Lower leg skin (tissue), 4 donors: Measurements from ENCODE around the gene SPNS2. TPM values are rescaled to one million over a fixed set of nuclear protein-coding genes. Genes with fewer than 3 reads are reported as not detected.

Experiments
- DNase-seq, 2 donors: peaks; one replicate each; pipeline ENCODE4 v3.0.0-alpha.2; 2019; ENCODE audit warnings: low spot score in 2 of 2
- H3K4me3 ChIP-seq: fragments of 200-600 bp; sonication (generic); 2 replicates; pipeline ENCODE4 v1.5.1; 2017; ENCODE audit warnings: mild to moderate bottlenecking, low read depth; ENCODE audit not compliant: poor library complexity, severe bottlenecking
- CTCF ChIP-seq, 3 donors: fragments of 450-650 bp; IDR thresholded peaks; one replicate each; pipeline ENCODE4 v1.5.1; 2016; ENCODE audit warnings: antibody characterized with exemption in 3 of 3, mild to moderate bottlenecking in 3 of 3, moderate library complexity in 2 of 3
- POLR2A ChIP-seq, 2 donors: fragments of 450-650 bp; IDR thresholded peaks; one replicate each; pipeline ENCODE4 v1.6.1; 2016 to 2017; ENCODE audit warnings: antibody characterized with exemption in 2 of 2, mild to moderate bottlenecking in 1 of 2, moderate library complexity in 1 of 2
- WGBS, 2 donors: methylation state at CpG; one replicate each; pipeline ENCODE4 v1.1.5; 2018; 5-methylcytosine and 5-hydroxymethylcytosine counted together
- intact Hi-C: fragments of 100-400 bp; cut with DNase I; formaldehyde crosslinking; loops from one replicate; pipeline ENCODE4 v1.15.0; 2023; ENCODE audit warnings: low total_unique reads
- total RNA-seq, 4 donors: library from RNA; depleted of rRNA; stranded (reverse); fragments of >200 nt; gene quantifications; one replicate each; pipeline ENCODE4 v1.1.0, GENCODE V29; 2016

SPNS2 gene
- total RNA-seq, 4 donors from 2014 or later = 74.9 to 132 (median 87.5) TPM

DNA sequence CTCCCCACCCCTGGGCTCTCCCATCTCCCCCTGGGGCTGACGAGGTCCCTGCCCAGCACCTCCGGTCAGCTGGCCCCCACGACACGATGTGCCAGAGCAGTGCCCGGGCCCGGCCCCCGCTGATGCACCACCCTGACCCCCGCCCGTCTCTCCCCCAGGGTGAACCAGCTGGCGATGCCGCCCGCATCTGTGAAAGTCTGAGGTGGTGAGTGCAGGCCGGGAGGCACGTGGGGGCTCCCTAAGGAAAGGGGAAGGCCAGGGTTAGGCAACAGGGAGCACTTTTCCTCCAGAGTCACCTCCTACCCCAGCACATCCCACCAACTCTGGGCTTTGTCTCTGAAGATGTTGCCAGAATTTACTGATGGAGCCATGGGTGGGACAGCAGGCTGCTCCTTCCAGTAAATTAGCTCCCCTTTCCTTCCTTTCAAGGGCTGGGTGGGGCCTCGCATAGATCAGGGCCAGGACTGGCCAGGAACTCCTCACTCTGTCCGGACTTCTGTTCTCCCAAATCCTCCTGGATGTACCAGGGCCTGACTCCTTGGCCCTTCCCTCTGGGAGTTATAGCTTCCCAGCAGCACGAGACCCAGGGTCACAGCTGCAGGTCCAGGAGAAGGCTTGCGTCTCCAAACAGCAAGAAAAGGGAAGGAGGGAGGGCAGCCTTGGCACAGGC, 38.2 kb downstream of the SPNS2 start:
- intact Hi-C loops = no loop called here
- H3K4me3 ChIP-seq = no peak overlapping the region
- TF ChIP-seq CTCF (IDR thresholded peaks at IDR 0.05) (no peak), POLR2A (IDR thresholded peaks at IDR 0.05) (no peak)
- 20% methylated on average over 14 to 18 of the region's 18 CpGs for WGBS, 2 donors
- DNase-seq = no peak

DNA sequence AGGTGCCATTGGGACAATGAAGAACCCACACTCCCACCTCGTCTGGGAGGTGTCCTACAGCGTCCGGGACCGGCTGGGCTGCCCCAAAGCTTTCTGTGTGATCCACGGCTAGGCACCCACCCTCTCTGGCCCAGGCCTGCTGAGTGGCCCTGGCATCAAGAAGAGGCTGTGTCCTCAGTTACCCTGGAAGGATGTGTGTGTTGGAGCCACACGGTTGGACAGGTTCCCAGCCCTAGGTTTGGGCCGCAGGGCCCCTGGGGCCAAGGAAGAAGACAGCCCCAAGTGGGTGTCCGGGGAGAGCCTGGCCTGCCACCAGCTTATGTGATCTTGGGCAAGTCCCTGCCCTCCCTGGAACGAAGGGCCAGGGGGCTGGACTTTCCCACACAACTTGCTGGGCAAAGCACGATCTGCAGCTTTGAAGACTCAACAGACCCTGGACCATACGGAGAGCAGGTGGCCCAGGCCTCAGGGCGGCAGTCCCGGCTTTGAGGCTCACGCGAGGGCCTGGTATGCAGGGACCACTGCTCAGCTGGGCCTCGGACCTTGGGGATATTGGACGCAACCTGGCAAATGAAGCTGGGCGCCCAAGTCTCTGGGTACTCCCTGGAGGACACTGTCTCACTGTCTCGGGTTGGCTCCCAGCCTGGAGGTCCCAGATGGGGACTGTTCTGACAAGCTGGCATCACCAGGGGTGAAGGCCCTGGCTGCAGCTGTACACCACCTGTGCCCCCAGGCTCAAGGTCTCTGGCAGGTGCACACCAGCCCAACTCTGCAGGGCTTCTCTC, 39.0 kb downstream of the SPNS2 start:
- TF ChIP-seq CTCF (IDR thresholded peaks at IDR 0.05) = no peak
- TF ChIP-seq POLR2A (IDR thresholded peaks at IDR 0.05) = no peak
- DNase-seq = no peak
- intact Hi-C loops = no loop called here
- 54 to 61% methylated on average over 16 to 19 of the region's 19 CpGs for WGBS, 2 donors
- H3K4me3 ChIP-seq = no peak overlapping the region

DNA sequence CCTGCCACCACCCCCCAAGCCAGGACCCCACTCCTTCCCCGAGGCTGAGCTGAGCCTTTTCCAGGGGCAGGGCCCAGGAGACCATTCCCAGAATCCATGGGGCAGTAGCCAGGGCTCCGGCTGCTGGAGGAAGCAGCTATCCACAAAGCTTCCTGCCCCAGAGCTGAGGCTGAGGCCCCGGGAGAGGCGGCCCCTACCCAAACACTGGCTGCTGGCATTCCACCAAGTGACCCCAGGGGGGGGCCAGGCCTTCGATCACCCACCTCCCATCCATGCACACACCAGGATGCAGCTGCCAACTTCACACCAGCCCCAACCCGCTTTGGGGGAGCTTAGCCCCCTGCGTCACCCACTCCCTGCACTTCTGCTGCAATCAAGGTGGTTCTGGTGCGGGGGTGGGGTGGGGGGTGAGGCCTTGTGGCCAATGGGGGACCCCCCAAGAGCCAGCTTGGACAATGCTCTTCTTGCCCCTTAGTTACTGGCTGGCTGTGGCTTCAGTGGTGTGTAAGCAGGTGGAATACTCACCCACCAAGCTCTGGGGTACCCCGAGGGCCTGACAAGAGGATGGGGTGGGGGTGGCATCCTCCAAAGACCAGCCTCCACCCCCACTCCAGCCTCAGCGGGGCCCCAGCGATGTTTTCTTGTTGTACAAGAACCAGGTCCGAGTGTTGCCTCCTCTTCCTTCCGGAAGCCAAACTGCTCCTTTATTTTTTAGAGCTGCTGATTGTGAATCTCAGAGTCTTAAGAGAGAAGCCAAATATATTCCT, 39.7 kb downstream of the SPNS2 start:
- TF ChIP-seq POLR2A (IDR thresholded peaks at IDR 0.05) (no peak), CTCF (IDR thresholded peaks at IDR 0.05) (no peak)
- DNase-seq = no peak
- H3K4me3 ChIP-seq = no peak overlapping the region
- intact Hi-C loops = no loop called here
- WGBS, 2 donors = 68 to 74% methylated on average over 13 of the region's 13 CpGs

DNA sequence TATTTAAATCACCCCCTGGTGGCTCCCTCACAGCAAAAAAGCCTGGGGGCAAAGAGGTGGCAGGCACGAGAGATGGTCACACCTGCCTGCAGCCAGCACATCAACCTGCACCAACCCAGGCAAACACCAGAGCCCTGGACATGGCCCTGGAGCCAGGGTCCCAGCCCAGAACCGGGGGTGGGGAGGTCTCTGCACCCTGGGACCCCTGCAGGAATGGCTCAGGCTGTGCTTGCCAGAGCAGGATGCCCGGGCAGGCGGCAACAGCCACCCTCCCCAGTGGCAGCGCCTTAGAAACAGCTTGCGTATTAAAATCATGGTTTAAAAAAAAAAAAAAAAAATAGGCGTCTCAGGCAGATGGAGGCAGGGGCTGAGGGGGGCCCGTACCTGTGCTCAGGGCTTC, 40.3 kb downstream of the SPNS2 start:
- H3K4me3 ChIP-seq = no peak overlapping the region
- intact Hi-C loops = no loop called here
- 69 to 70% methylated on average over 8 of the region's 8 CpGs for WGBS, 2 donors
- peak in 1 of 2 donors; percentile 85 for DNase-seq
- TF ChIP-seq CTCF (IDR thresholded peaks at IDR 0.05) (no peak), POLR2A (IDR thresholded peaks at IDR 0.05) (no peak)

GRCh38 chr17:4539576-4540223, 41.0 kb downstream of the SPNS2 start:
- DNase-seq = peak in 1 of 2 donors; percentile 85
- no peak overlapping the region for H3K4me3 ChIP-seq
- no peak for TF ChIP-seq POLR2A (IDR thresholded peaks at IDR 0.05)
- no peak for TF ChIP-seq CTCF (IDR thresholded peaks at IDR 0.05)
- WGBS, 2 donors = 84 to 89% methylated on average over 23 to 24 of the region's 26 CpGs
- intact Hi-C loops = no loop called here
